Stimulated activated CD4-positive, alpha-beta T cell treated with anti-CD3 and anti-CD28 coated beads, Interleukin-1b, Interleukin-23, amount 100 ng/mL, for 48 hours (primary cell): ENCODE data around the gene SCLY.

ENCODE experiments used
- DNase-seq: peaks from one replicate; pipeline ENCODE4 v3.0.0-alpha.2; 2020

Gene SCLY

DNA sequence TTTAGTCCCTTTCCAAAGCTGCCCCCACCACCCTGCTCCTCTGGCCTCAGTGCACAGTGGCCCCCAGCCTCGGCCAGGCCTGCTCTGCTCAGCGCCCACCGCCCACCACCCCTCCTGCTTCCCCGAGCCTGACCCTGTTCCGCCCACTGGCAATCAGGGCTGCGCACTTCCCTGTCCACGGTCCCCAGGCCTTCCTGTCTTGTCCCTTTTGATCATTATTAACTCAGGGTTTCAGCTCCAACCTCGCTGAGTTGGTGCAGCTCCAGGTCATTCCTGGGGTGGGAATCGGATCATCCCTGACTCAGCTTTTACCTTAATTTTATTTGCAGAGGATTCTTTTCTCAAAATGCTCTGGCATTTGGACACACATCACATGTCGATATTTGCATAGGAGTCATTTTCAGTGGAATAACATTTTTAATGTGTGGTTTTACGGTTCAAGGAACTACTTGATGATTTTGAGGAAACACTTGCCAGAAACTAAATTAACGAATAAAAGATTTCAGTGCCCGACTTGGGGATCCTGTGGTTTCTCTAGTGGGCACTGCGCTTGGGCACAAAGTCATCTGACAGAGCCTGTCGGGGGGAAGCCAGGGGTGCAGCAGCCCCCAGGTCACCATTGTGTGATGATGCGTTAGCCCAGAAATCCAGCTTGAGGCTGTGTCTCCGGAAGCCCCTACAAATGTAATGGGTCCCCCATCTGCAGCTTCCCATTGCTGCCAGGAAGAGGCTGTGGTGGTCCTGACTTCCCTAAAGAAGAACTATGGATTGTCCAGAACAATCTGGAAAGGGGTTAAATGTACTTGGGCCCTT, 38.3 kb downstream of the SCLY start:
- DNase-seq: no peak

DNA sequence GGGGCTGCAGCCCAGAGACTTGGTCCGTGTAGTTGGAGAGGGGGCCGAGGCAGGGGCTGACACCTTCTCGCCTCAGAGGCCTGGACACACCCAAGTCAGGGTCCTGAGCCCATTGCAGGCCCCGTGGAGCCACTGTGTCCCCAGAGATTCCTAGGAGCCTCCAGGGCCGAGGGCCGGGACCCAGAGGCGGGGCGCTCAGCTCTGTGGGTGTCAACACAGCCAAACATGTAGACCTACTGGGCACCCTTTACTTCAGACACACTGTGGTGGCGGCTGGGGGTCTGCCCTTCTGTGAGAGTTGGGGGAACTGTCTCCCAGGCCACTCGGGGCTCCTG, 38.9 kb downstream of the SCLY start:
- no peak for DNase-seq

GRCh38 chr2:238100049-238100820, 39.4 kb downstream of the SCLY start, which contains the start of gene ESPNL:
ESPNL (plus strand) TSS chr2:238100340; CDS start chr2:238100420, 80 bp downstream.
- DNase-seq: no peak

- DNase-seq: no peak
These were observed 40.3 kb downstream of the SCLY start for GRCh38 chr2:238100821-238101771.

GRCh38 chr2:238101891-238102841, 41.4 kb downstream of the SCLY start:
- DNase-seq: no peak

GRCh38 chr2:238102865-238103264, 42.1 kb downstream of the SCLY start:
- DNase-seq: no peak

DNA sequence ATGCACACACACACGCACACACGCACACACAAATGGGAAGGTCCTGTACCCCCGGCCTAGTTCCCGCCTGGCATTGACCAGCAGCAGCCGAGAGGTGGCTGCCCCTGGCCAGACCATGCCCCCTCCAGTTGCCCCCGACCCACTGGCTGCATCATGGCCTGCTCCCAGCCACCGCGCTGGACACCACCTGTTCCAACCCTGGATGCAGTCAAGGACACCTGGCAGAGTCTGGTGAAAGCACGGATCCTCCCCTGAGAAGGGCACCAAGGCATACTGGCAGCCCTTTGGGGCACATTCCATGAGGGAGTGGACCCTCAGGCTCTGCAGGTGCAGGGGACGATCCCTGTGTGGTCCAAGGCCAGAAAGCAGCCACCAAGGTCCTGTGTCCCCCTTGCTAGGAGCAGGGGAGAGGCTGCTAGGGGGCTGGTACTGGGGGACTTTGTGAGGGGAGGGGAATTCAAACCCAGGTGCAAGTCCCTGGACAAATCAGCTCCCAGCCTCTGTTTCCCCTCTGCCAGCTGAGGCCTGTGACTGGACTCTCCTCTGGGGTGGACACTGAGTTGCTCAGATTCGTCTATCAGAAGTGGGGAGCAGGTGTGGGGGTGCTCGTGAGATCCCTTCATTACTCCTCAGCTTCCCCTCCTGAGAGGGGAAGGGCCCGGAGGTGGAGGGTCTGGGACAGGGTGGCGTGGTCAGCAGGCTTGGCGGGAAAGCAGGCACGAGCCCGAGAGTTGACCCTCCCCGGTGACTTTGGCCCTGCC, 42.8 kb downstream of the SCLY start:
- DNase-seq: no peak

- DNase-seq: no peak
These were observed 43.5 kb downstream of the SCLY start for GRCh38 chr2:238104226-238104690.

GRCh38 chr2:238104691-238105371, 44.0 kb downstream of the SCLY start:
- no peak for DNase-seq

GRCh38 chr2:238105506-238106338, 44.9 kb downstream of the SCLY start:
- DNase-seq: no peak

GRCh38 chr2:238106339-238106697, 45.5 kb downstream of the SCLY start:
- no peak for DNase-seq

DNA sequence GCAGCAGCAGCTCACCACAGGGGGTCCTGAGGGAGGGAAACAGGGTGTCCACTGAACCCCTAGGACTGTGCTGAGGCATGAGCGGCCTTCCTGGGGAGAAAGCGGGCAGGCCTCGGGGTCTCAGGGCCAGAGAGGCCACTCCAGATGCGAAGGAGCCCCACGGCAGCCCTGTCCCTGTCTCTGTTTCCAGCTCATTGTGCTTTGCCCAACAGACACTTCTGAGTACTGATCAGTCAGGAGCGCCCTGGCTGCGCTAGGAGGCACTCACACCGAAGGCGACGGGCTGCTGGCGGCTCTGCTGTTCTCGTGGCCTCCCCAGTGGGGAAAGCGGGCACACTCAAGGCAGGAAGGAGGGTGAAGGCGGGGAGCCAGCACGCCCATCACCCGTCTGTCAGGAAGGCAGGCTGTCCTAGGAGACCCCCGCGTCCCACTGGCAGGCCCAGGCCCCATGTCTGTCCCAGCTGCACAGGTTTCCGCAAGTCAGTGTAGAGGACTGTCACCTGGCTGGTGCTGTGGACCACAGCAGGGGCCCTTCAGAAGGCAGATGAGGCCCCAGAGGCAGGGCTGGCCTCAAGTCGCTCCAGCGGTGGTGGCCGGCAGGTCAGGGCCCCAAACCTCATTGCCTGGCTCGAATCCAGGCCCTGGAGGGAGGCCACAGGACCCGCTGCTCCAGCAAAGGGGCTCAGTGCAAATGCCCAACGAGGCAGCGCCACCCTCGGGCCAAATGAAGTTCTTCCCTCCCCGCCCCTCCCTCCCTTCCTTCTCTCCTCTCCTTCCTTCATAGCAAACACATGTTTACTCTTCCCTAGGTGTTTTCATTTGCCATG, 46.1 kb downstream of the SCLY start:
- DNase-seq: no peak

- DNase-seq: no peak
These were observed 47.0 kb downstream of the SCLY start for GRCh38 chr2:238107525-238108422.

- no peak for DNase-seq
These were observed 47.8 kb downstream of the SCLY start for GRCh38 chr2:238108423-238109183.

- DNase-seq: no peak
These were observed 52.8 kb downstream of the SCLY start for GRCh38 chr2:238113611-238114010.

DNA sequence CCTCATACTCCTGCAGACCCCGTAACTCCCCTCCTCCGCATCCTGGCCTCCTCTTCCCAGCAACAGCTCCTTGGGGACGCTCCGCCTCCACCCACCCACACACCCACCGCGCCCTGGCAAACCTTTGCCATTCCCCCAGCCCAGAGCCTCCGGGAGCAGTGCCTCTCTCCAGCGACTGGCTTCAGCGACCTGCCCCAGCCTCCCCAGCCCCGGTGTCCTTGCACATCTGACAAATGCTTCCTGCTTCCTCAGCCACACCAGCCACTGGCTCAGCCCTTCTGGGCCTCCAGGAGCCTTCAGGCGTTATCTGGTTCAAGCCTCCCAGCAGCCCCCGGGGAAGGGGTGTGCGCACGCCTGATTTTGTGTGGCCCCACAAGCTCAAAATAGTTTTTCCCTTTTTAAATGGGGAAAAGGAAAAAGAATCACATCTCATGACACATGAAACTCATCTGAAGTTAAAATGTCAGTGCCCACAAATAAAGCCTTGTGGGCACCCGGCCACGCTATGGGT, 53.6 kb downstream of the SCLY start:
- DNase-seq: no peak
